ENCODE results near the gene SSU72. TPM values are rescaled to one million over a fixed set of nuclear protein-coding genes. Genes with fewer than 3 reads are reported as not detected.
"Not testable (repeated sequence)": the region's sequence is repeated elsewhere in the genome, so short reads cannot be mapped to it uniquely, and the experiment has no call there.

Gene SSU72
- total RNA-seq, 2 donors from 2014 or later = 120 to 175 TPM

GRCh38 chr1:1597275-1597930 lies 22.7 kb upstream of the SSU72 start:
- Histone ChIP-seq H3K4me3 (no peak overlapping the region), H3K9ac (ENCODE audit: low read depth in 2 of 2, low read length in 2 of 2) (no peak overlapping the region), H3K27ac (no peak overlapping the region), H3K9me3 (no peaks in the 10 kb centered on the region), H3K36me3 (no peaks in the 10 kb centered on the region), H3K4me1 (peaks cover 4% of the 10 kb centered on the region), H3K27me3 (peaks cover 31% of the 10 kb centered on the region)
- TF ChIP-seq CTCF (IDR thresholded peaks at IDR 0.05) = peak; percentile 27
- intact Hi-C loops (cut with DNase I) = no loop called here
- DNase-seq = no peak

GRCh38 chr1:1596493-1597274 lies 22.0 kb upstream of the SSU72 start:
- no peak overlapping the region for H3K9ac ChIP-seq (ENCODE audit: low read depth in 2 of 2, low read length in 2 of 2)
- DNase-seq = no peak

GRCh38 chr1:1595341-1595740 lies 20.7 kb upstream of the SSU72 start:
- intact Hi-C loops (cut with DNase I) = not testable (repeated sequence)
- peaks cover 19% of the 10 kb centered on the region for H3K27me3 ChIP-seq

More at GRCh38 chr1:1596493-1597274, 22.0 kb upstream of the SSU72 start:
- no peak overlapping the region for H3K27ac ChIP-seq
- no peaks in the 10 kb centered on the region for H3K36me3 ChIP-seq
- TF ChIP-seq CTCF (IDR thresholded peaks at IDR 0.05) = no peak
- intact Hi-C loops (cut with DNase I) = no loop called here
- peaks cover 4% of the 10 kb centered on the region for H3K4me1 ChIP-seq
- no peak overlapping the region for H3K4me3 ChIP-seq
- no peaks in the 10 kb centered on the region for H3K9me3 ChIP-seq
- peaks cover 31% of the 10 kb centered on the region for H3K27me3 ChIP-seq

GRCh38 chr1:1594602-1595260 lies 20.1 kb upstream of the SSU72 start:
- H3K4me1 ChIP-seq = peaks cover 4% of the 10 kb centered on the region
- no peak overlapping the region for H3K9ac ChIP-seq (ENCODE audit: low read depth in 2 of 2, low read length in 2 of 2)
- H3K27me3 ChIP-seq = peaks cover 19% of the 10 kb centered on the region
- H3K27ac ChIP-seq = no peak overlapping the region
- TF ChIP-seq CTCF (IDR thresholded peaks at IDR 0.05) = no peak
- intact Hi-C loops (cut with DNase I) = no loop called here
- no peaks in the 10 kb centered on the region for H3K9me3 ChIP-seq
- no peak for DNase-seq
- no peak overlapping the region for H3K4me3 ChIP-seq
- no peaks in the 10 kb centered on the region for H3K36me3 ChIP-seq

More at GRCh38 chr1:1595341-1595740, 20.7 kb upstream of the SSU72 start:
- not testable (repeated sequence) for H3K9me3 ChIP-seq; H3K36me3 ChIP-seq; DNase-seq; H3K9ac ChIP-seq (ENCODE audit: low read depth in 2 of 2, low read length in 2 of 2); H3K4me1 ChIP-seq; H3K27ac ChIP-seq; H3K4me3 ChIP-seq

- no peaks in the 10 kb centered on the region for H3K4me1 ChIP-seq
- H3K9ac ChIP-seq (ENCODE audit: low read depth in 2 of 2, low read length in 2 of 2) = no peak overlapping the region
- H3K4me3 ChIP-seq = no peak overlapping the region
- H3K27ac ChIP-seq = no peak overlapping the region
- no peaks in the 10 kb centered on the region for H3K9me3 ChIP-seq
- H3K27me3 ChIP-seq = peaks cover 16% of the 10 kb centered on the region
- intact Hi-C loops (cut with DNase I) = no loop called here
- no peaks in the 10 kb centered on the region for H3K36me3 ChIP-seq
- DNase-seq = no peak
- TF ChIP-seq CTCF (IDR thresholded peaks at IDR 0.05) = no peak
Observed at GRCh38 chr1:1593834-1594601, 19.4 kb upstream of the SSU72 start.

Data from colonic mucosa (tissue), 4 donors.